ENCODE results near the gene DDX54.

DDX54 gene

GRCh38 chr12:113116875-113117274 lies 68.4 kb downstream of the DDX54 start:
- no peak for DNase-seq (ENCODE audit: low read depth)

- DNase-seq (ENCODE audit: low read depth) = no peak
Observed at GRCh38 chr12:113115455-113116126, 69.7 kb downstream of the DDX54 start.

DNA sequence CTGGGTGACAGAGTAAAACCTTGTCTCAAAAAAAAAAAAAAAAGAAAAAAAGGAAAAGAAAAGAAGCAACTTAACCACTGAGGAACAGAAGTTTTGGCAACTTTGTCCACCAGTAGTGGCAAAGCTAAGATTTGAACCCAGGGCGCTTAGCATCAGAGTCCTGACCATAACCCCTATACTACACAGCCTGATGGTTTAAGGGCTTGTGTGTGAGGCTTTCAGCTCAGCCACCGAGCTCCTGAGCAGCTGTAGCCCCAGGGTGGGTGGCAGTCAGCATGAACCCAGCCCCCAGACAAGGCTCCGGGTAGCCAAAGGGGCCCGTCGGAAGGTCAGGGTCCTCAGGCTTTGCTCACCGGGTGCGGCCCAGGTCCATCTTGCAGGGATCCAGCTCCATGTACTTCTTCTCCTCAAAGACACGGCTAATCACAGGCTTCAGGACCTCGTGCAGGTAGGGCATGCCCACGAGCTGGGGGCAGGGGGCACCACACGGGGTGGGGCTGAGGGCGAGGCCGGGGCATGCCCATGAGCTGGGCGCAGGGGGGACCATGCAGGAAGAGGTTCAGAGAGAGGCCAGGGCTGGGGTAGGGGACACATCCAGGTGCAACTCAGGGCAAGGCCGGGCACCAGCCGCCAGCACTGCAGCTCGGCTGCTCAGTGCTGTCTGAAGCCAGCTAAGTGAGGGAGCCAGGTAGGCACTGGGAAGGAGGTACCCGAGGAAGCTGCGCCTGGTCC lies 70.7 kb downstream of the DDX54 start:
- no peak for DNase-seq (ENCODE audit: low read depth)

- DNase-seq (ENCODE audit: low read depth) = no peak
Observed at GRCh38 chr12:113113397-113113796, 71.9 kb downstream of the DDX54 start.

DNA sequence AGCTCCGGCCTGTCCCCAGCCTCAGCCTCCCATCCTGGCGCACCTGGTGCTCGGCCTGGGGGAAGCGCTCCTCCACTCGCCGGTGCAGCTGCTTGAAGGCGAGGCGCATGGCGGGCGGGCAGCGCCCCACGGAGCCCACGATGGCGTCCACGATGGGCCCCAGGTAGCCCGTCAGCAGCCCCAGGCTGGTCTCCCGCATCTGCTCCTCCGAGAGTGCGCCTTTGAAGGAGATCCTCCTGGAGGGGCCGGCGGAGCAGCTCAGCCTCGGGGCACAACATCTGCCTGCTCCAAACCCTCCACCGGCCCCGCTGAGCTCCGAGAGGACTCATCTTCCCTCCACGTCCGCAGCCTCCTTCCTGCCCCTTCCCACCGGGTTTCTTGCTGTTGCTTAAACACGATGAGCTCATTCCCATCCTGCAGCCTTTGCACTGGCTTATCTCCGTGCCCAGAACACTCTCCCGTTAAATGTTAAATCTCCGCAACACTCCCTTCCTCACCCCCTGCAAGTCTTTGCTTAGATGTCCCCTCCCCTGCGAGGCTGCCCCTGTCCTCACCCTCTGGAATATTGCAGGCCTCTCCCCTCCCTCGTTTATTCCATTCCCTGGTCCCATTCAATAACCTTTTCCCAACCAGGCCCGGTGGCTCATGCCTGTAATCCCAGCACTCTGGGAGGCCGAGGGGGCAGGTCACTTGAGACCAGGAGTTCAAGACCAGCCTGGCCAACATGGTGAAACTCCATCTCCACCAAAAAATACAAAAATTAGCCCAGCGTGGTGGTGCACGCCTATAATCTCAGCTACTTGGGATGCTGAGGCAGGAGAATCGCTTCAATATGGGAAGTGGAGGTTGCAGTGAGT lies 73.0 kb downstream of the DDX54 start:
- DNase-seq (ENCODE audit: low read depth) = no peak

DNA sequence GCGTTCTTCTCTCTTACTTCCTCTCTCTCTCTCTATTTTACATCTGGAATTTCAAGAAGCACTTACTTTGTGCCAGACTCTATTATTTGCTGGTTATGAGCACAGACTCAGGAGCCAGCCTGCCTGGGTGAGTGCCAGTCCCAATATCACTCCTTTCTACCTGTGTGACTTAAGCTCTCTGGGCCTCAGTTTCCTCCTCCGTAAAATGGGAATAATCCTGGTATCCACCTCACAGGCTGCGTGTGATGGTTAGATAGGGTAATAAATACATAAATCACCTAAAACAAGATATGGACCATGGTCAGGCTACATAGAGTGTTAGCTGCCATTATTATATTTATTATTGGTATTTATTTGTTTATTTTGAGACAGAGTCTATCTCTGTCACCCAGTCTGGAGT lies 74.0 kb downstream of the DDX54 start:
- DNase-seq (ENCODE audit: low read depth) = no peak

- DNase-seq (ENCODE audit: low read depth) = no peak
Observed at GRCh38 chr12:113109872-113110599, 75.2 kb downstream of the DDX54 start.

DNA sequence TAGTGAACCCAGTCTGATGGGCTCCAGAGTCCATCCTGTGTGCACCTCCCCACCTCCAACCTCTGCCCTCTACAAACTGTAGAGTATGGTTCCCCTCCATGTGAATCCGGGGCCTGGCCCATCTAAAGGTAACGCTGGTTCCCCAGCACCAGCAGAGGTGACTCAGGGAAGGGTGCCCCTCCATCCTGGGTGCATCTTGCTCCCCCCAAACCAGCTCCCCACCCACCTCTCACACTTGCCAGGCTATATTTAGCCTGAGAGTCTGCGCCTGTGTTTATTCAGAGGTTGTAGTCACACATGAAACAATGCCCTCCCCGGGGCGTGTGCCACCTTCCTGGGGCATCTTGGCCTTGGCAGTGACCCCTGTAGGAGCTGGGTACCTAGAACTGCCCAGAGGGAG lies 75.9 kb downstream of the DDX54 start:
- no peak for DNase-seq (ENCODE audit: low read depth)

DNA sequence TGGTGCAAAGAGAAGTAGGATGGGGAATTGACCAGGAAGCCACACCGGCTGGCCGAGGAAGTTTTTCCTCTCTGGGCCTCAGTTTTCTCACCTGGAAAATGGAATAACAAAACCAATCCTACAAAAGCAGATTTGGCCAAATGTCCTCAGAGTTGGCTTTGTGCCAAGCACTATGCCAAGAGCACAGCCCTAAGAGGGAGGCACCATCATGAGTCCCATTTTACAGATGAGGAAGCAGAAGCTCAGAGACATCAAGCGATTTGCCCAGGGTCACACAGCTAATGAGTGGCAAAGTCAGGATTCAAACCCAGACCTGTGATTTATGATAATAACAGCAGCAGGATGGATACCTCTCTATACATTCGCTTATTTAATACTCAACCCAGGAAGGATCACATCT lies 77.0 kb downstream of the DDX54 start:
- DNase-seq (ENCODE audit: low read depth) = no peak

Data from T-helper 22 cell (primary cell).